ENCODE results near the gene STAG1.
"Not testable (repeated sequence)": the region's sequence is repeated elsewhere in the genome, so short reads cannot be mapped to it uniquely, and the experiment has no call there.

Gene STAG1

GRCh38 chr3:136377508-136377907, 374.7 kb downstream of the STAG1 start:
- DNase-seq: no peak

GRCh38 chr3:136375800-136376199, 376.4 kb downstream of the STAG1 start:
- DNase-seq: not testable (repeated sequence)

- DNase-seq: no peak
Measured at GRCh38 chr3:136366289-136366688, 385.9 kb downstream of the STAG1 start.

- no peak for DNase-seq
Measured at GRCh38 chr3:136353461-136353860, 398.7 kb downstream of the STAG1 start.

GRCh38 chr3:136351905-136352304, 400.3 kb downstream of the STAG1 start:
- DNase-seq: no peak

- DNase-seq: no peak
Measured at GRCh38 chr3:136351351-136351750, 400.8 kb downstream of the STAG1 start.

GRCh38 chr3:136350557-136350956, 401.6 kb downstream of the STAG1 start:
- no peak for DNase-seq

- DNase-seq: no peak
Measured at GRCh38 chr3:136350132-136350531, 402.0 kb downstream of the STAG1 start.

GRCh38 chr3:136346486-136346885, 405.7 kb downstream of the STAG1 start:
- no peak for DNase-seq

GRCh38 chr3:136343873-136344555, 408.2 kb downstream of the STAG1 start:
- DNase-seq: no peak

GRCh38 chr3:136343446-136343845, 408.7 kb downstream of the STAG1 start:
- DNase-seq: no peak

- no peak for DNase-seq
Measured at GRCh38 chr3:136336329-136337100, 415.7 kb downstream of the STAG1 start.

- DNase-seq: not testable (repeated sequence)
Measured at GRCh38 chr3:136334726-136335125, 417.5 kb downstream of the STAG1 start.

- DNase-seq: no peak
Measured at GRCh38 chr3:136334209-136334608, 418.0 kb downstream of the STAG1 start.

GRCh38 chr3:136332776-136333175, 419.4 kb downstream of the STAG1 start:
- no peak for DNase-seq

- no peak for DNase-seq
Measured at GRCh38 chr3:136332302-136332701, 419.9 kb downstream of the STAG1 start.

- no peak for DNase-seq
Measured at GRCh38 chr3:136330900-136331299, 421.3 kb downstream of the STAG1 start.

- no peak for DNase-seq
Measured at GRCh38 chr3:136329593-136329992, 422.6 kb downstream of the STAG1 start.

- no peak for DNase-seq
Measured at GRCh38 chr3:136327671-136328070, 424.5 kb downstream of the STAG1 start.

GRCh38 chr3:136326316-136326715, 425.9 kb downstream of the STAG1 start:
- DNase-seq: no peak

GRCh38 chr3:136311968-136312367, 440.2 kb downstream of the STAG1 start:
- no peak for DNase-seq

- no peak for DNase-seq
Measured at GRCh38 chr3:136311261-136311660, 440.9 kb downstream of the STAG1 start.

- DNase-seq: no peak
Measured at GRCh38 chr3:136305879-136306278, 446.3 kb downstream of the STAG1 start.

- no peak for DNase-seq
Measured at GRCh38 chr3:136300444-136300843, 451.7 kb downstream of the STAG1 start.

- no peak for DNase-seq
Measured at GRCh38 chr3:136297826-136298225, 454.4 kb downstream of the STAG1 start.
